IMR-90 (cell line): ENCODE data around the gene MPRIP. TPM values are rescaled to one million over a fixed set of nuclear protein-coding genes. Genes with fewer than 3 reads are reported as not detected.

Source experiments
- ATAC-seq: fragments of 200-7000 bp; cut with Tn5 transposase; 2 replicates; pipeline ENCODE4 v1.9.1; 2020; ENCODE audit warnings: low read depth, mild to moderate bottlenecking, moderate library complexity
- BruUV-seq: library from RNA; stranded (reverse); fragments of 400-500 nt; replicated peaks from 2 replicates; lab custom pipeline; 2021; lab: Mats Ljungman, UMichigan
- CTCF ChIA-PET: fragments of 300-600 bp; formaldehyde crosslinking; extraction: SDS; loops from one replicate; lab custom pipeline; 2021; ENCODE audit warnings: antibody characterized with exemption; lab: Yijun Ruan, JAX
- POLR2A ChIA-PET: fragments of 300-600 bp; sonication (Branson Sonifier 250); formaldehyde crosslinking; loops from one replicate; lab custom pipeline; 2022; ENCODE audit warnings: antibody characterized with exemption; ENCODE audit not compliant: unreplicated experiment; lab: Charles Lee
- DNase-seq: peaks from one replicate; pipeline ENCODE4 v3.0.0; 2013
- H2AFZ ChIP-seq: replicated peaks from 2 replicates; pipeline ENCODE3; 2013; ENCODE audit warnings: low read length, mild to moderate bottlenecking; ENCODE audit not compliant: poor library complexity
- H2AK5ac ChIP-seq: 2 replicates; pipeline ENCODE4 v1.6.1; 2013; ENCODE audit warnings: low read depth, low read length, inconsistent platforms
- H2AK9ac ChIP-seq: replicated peaks from 2 replicates; pipeline ENCODE3; 2013; ENCODE audit warnings: mild to moderate bottlenecking, low read depth, low read length, moderate library complexity; ENCODE audit not compliant: poor library complexity
- H2BK120ac ChIP-seq: 2 replicates; pipeline ENCODE4 v1.6.1; 2013; ENCODE audit warnings: low read depth, low read length, inconsistent platforms
- H2BK15ac ChIP-seq: 3 replicates; pipeline ENCODE4 v1.6.1; 2013; ENCODE audit warnings: low read depth, low read length, inconsistent platforms
- H2BK20ac ChIP-seq: 2 replicates; pipeline ENCODE4 v1.6.1; 2013; ENCODE audit warnings: low read depth, mild to moderate bottlenecking, inconsistent platforms, low read length, moderate library complexity
- H2BK5ac ChIP-seq: 2 replicates; pipeline ENCODE4 v1.6.1; 2013; ENCODE audit warnings: mild to moderate bottlenecking, low read depth, low read length, inconsistent platforms; ENCODE audit not compliant: poor library complexity, severe bottlenecking
- H3K14ac ChIP-seq: replicated peaks from 2 replicates; pipeline ENCODE4 v1.6.1; 2013; ENCODE audit warnings: low read depth, low read length, inconsistent platforms
- H3K18ac ChIP-seq: 2 replicates; pipeline ENCODE4 v1.6.1; 2013; ENCODE audit warnings: low read depth, low read length, control low read depth
- H3K23ac ChIP-seq: 2 replicates; pipeline ENCODE4 v1.6.1; 2013; ENCODE audit warnings: low read depth, low read length, inconsistent platforms
- H3K27ac ChIP-seq: 2 replicates; pipeline ENCODE4 v1.5.1; 2013; ENCODE audit warnings: mild to moderate bottlenecking, control low read depth, low read length; ENCODE audit not compliant: insufficient read depth
- H3K27me3 ChIP-seq: 2 replicates; pipeline ENCODE4 v1.6.1; 2013; ENCODE audit warnings: low read length; ENCODE audit not compliant: control insufficient read depth, insufficient read depth
- H3K36me3 ChIP-seq: 2 replicates; pipeline ENCODE4 v1.6.1; 2013; ENCODE audit warnings: low read length, mixed read lengths; ENCODE audit not compliant: control insufficient read depth, insufficient read depth
- H3K4ac ChIP-seq: 2 replicates; pipeline ENCODE4 v1.6.1; 2013; ENCODE audit warnings: low read depth, low read length, inconsistent platforms
- H3K4me1 ChIP-seq: 2 replicates; pipeline ENCODE4 v1.6.1; 2013; ENCODE audit warnings: low read length, mixed read lengths; ENCODE audit not compliant: control insufficient read depth, insufficient read depth
- H3K4me2 ChIP-seq: 2 replicates; pipeline ENCODE4 v1.6.1; 2013; ENCODE audit warnings: low read depth, mild to moderate bottlenecking, control low read depth, low read length, moderate library complexity
- H3K4me3 ChIP-seq: 2 replicates; pipeline ENCODE4 v1.5.1; 2013; ENCODE audit warnings: low read depth, mild to moderate bottlenecking, control low read depth, low read length, moderate library complexity; ENCODE audit not compliant: insufficient read depth
- H3K56ac ChIP-seq: 2 replicates; pipeline ENCODE4 v1.6.1; 2013; ENCODE audit warnings: low read length, inconsistent platforms; ENCODE audit not compliant: insufficient read depth; ENCODE audit errors: extremely low read depth
- H3K79me1 ChIP-seq, 2 experiments: 2 replicates each; pipeline ENCODE4 v1.6.1; 2013; ENCODE audit warnings: low read length in 2 of 2, inconsistent platforms in 1 of 2, low read depth in 1 of 2
- H3K9ac ChIP-seq: 2 replicates; pipeline ENCODE4 v1.6.1; 2013; ENCODE audit warnings: low read depth, low read length, control low read depth
- H3K9me1 ChIP-seq: 2 replicates; pipeline ENCODE4 v1.6.1; 2013; ENCODE audit warnings: low read length, inconsistent platforms; ENCODE audit not compliant: insufficient read depth
- H3K9me3 ChIP-seq: 2 replicates; pipeline ENCODE4 v1.6.1; 2013; ENCODE audit warnings: low read length; ENCODE audit not compliant: control insufficient read depth, insufficient read depth
- H4K20me1 ChIP-seq: 2 replicates; pipeline ENCODE4 v1.6.1; 2013; ENCODE audit warnings: low read length, inconsistent platforms; ENCODE audit not compliant: insufficient read depth
- H4K5ac ChIP-seq: 2 replicates; pipeline ENCODE4 v1.6.1; 2013; ENCODE audit warnings: mild to moderate bottlenecking, low read depth, low read length, control low read depth
- H4K8ac ChIP-seq, 2 experiments: 2 replicates each; pipeline ENCODE4 v1.6.1; 2013; ENCODE audit warnings: low read depth in 2 of 2, low read length in 2 of 2, control low read depth in 1 of 2, inconsistent platforms in 1 of 2
- H4K91ac ChIP-seq: 2 replicates; pipeline ENCODE4 v1.6.1; 2013; ENCODE audit warnings: low read depth, low read length, inconsistent platforms; ENCODE audit not compliant: insufficient read depth
- CEBPB ChIP-seq: IDR thresholded peaks from 2 replicates; pipeline ENCODE4 v1.6.1; 2012; ENCODE audit warnings: low read depth, low read length, improper control_type of control experiment
- CTCF ChIP-seq: conservative IDR thresholded peaks from 2 replicates; pipeline ENCODE4 v1.5.1; 2012; ENCODE audit warnings: mild to moderate bottlenecking, low read depth, low read length, improper control_type of control experiment
- MAZ ChIP-seq: IDR thresholded peaks from 2 replicates; pipeline ENCODE4 v1.6.1; 2012; ENCODE audit warnings: low read depth, mild to moderate bottlenecking, low read length, improper control_type of control experiment, moderate library complexity, borderline replicate concordance
- MXI1 ChIP-seq: IDR thresholded peaks from 2 replicates; pipeline ENCODE4 v1.6.1; 2012; ENCODE audit warnings: low read depth, mild to moderate bottlenecking, low read length, moderate library complexity, borderline replicate concordance
- POLR2A ChIP-seq: IDR thresholded peaks from 2 replicates; pipeline ENCODE4 v1.6.1; 2012; ENCODE audit warnings: mild to moderate bottlenecking, low read depth, low read length
- RAD21 ChIP-seq: IDR thresholded peaks from 2 replicates; pipeline ENCODE4 v1.6.1; 2012; ENCODE audit warnings: low read length, improper control_type of control experiment
- USF2 ChIP-seq: fragments of 150-350 bp; IDR thresholded peaks from 2 replicates; pipeline ENCODE4 v1.6.1; 2017; ENCODE audit warnings: mild to moderate bottlenecking, antibody characterized with exemption, low read length, low read depth
- WGBS, 2 experiments: methylation state at CpG; one replicate each; pipeline versions ENCODE4 v1.1.5 to v1.1.7; 2013; ENCODE audit warnings: missing lambda C conversion rate in 2 of 2; ENCODE audit not compliant: insufficient read length in 1 of 2; ENCODE audit errors: extremely low coverage in 2 of 2; 5-methylcytosine and 5-hydroxymethylcytosine counted together
- dilution Hi-C: fragments of 300-500 bp; cut with HindIII; formaldehyde crosslinking; loops from one replicate; pipeline ENCODE4 v1.14.3; 2018; ENCODE audit warnings: low sequenced_read_pairs; ENCODE audit not compliant: unreplicated experiment
- in situ Hi-C: fragments of 300-500 bp; cut with MboI; formaldehyde crosslinking; loops from 3 replicates; pipeline ENCODE4 v1.14.3; 2019; ENCODE audit warnings: low sequenced_read_pairs, inconsistent platforms, mixed read lengths
- intact Hi-C: fragments of 100-400 bp; cut with micrococcal nuclease; formaldehyde crosslinking; loops from 2 replicates; pipeline ENCODE4 v1.10.0; 2022
- polyA plus RNA-seq, 3 experiments: library from polyadenylated mRNA; depleted of rRNA; stranded (reverse); fragments of >200 nt; gene quantifications; 2 replicates each; pipeline ENCODE4 v1.2.3, GENCODE V29; 2012; ENCODE audit warnings: low replicate concordance in 1 of 3
- total RNA-seq: library from RNA; depleted of rRNA; stranded (reverse); fragments of >200 nt; gene quantifications from 2 replicates; pipeline ENCODE4 v1.2.3, GENCODE V29; 2012

Gene MPRIP
- total and polyA plus RNA-seq, 2 of the 4 experiments (the other 2 are of a cell fraction): 111 to 149 TPM

- DNase-seq (no peak), ATAC-seq (no peak)
- ChIA-PET CTCF (interaction anchor here (0.6 kb wide), 1 partner anchor 107 kb away, joined by 3 read pairs; no protein-coding TSS in a partner anchor), POLR2A (no interaction called here)
- Histone ChIP-seq H4K5ac (no peak overlapping the region), H3K14ac (no peak overlapping the region), H3K4me3 (no peak overlapping the region), H3K79me1 (peaks cover 23 to 76% of the 10 kb centered on the region in 2 experiments), H3K4ac (no peak overlapping the region), H3K27ac (no peak overlapping the region), H3K4me1 (peaks cover 4% of the 10 kb centered on the region), H4K8ac (no peak overlapping the region), H3K23ac (no peak overlapping the region), H3K56ac (no peak overlapping the region), H3K18ac (no peak overlapping the region), H2BK15ac (no peak overlapping the region), H3K27me3 (no peaks in the 10 kb centered on the region), H2BK120ac (no peak overlapping the region), H4K91ac (no peak overlapping the region), H2BK5ac (no peak overlapping the region), H3K9me1 (peaks cover 9% of the 10 kb centered on the region), H2AK9ac (no peak overlapping the region), H3K9me3 (no peaks in the 10 kb centered on the region), H3K4me2 (no peak overlapping the region), H2BK20ac (no peak overlapping the region), H3K36me3 (peaks cover 47% of the 10 kb centered on the region), H2AK5ac (no peak overlapping the region), H2AFZ (no peak overlapping the region), H3K9ac (no peak overlapping the region), H4K20me1 (peaks cover 68% of the 10 kb centered on the region)
- intact Hi-C loops (no loop called here), dilution Hi-C loops (no loop called here), in situ Hi-C loops (no loop called here)
- no peak for TF ChIP-seq USF2
- TF ChIP-seq CEBPB: no peak
- TF ChIP-seq MAZ: no peak
- TF ChIP-seq CTCF: no peak
- no peak for TF ChIP-seq POLR2A
- no peak for TF ChIP-seq RAD21
- TF ChIP-seq MXI1: no peak
- BruUV-seq: no TSS peak
- 52% methylated on average over 3 of the region's 11 CpGs; no CpG with 5 or more reads in 1 of the 2 experiments for WGBS, 2 experiments
Measured at GRCh38 chr17:17232303-17232621, 190.0 kb downstream of the MPRIP start.
